ENCODE data around the gene HDAC4.

GRCh38 chr2:239008677-239009588 lies 391.9 kb downstream of the HDAC4 start:
- TF ChIP-seq USF2 (CRISPR knock-in tag; IDR thresholded peaks at IDR 0.05), result no peak
- TF ChIP-seq CTCF (IDR thresholded peaks at IDR 0.05), result no peak
- TF ChIP-seq PRDM15 (CRISPR knock-in tag; IDR thresholded peaks at IDR 0.05), result no peak

Measured in WTC11 (cell line).